ENCODE measurements around the gene PTGES3L. TPM values are rescaled to one million over a fixed set of nuclear protein-coding genes. Genes with fewer than 3 reads are reported as not detected.
"Not testable (repeated sequence)": the region's sequence is repeated elsewhere in the genome, so short reads cannot be mapped to it uniquely, and the experiment has no call there.

Gene PTGES3L
- total and polyA plus RNA-seq, 2 donors (not counting 1 experiment from before 2014, with no cell fraction given): 0.17 to 1.7 TPM

GRCh38 chr17:42922294-42922693, 57.6 kb downstream of the PTGES3L start:
- H3K9ac ChIP-seq (ENCODE audit: insufficient read depth, low read length): no peak overlapping the region
- no peak overlapping the region for H3K4me3 ChIP-seq (replicated peaks in 1 of 4; ENCODE audit: control extremely low read depth in 1 of 4, insufficient read depth in 1 of 4, low read depth in 3 of 4, low read length in 4 of 4)

GRCh38 chr17:42920922-42921321, 59.0 kb downstream of the PTGES3L start:
- no peak for DNase-seq (ENCODE audit: low read depth in 2 of 2)
- Histone ChIP-seq H3K4me2 (ENCODE audit: extremely low read depth, insufficient read depth, low read length) (no peak overlapping the region), H2AFZ (ENCODE audit: low read length) (no peak overlapping the region), H3K27me3 (ENCODE audit: control insufficient read depth, insufficient read depth, low read length) (peaks cover 6% of the 10 kb centered on the region), H3K9me3 (ENCODE audit: control insufficient read depth, insufficient read depth, low read depth, low read length) (no peaks in the 10 kb centered on the region), H4K20me1 (ENCODE audit: control insufficient read depth, extremely low read depth, insufficient read depth, low read length) (no peaks in the 10 kb centered on the region), H3K4me1 (ENCODE audit: control insufficient read depth, extremely low read depth, insufficient read depth, low read length) (no peaks in the 10 kb centered on the region), H3K36me3 (ENCODE audit: control insufficient read depth, insufficient read depth, low read length) (no peaks in the 10 kb centered on the region), H3K4me3 (replicated peaks in 1 of 4; ENCODE audit: control extremely low read depth in 1 of 4, insufficient read depth in 1 of 4, low read depth in 3 of 4, low read length in 4 of 4) (no peak overlapping the region), H3K9ac (ENCODE audit: insufficient read depth, low read length) (no peak overlapping the region), H3K27ac (ENCODE audit: insufficient read depth, low read length) (no peak overlapping the region), H3K79me2 (ENCODE audit: control insufficient read depth, insufficient read depth, low read length) (no peaks in the 10 kb centered on the region)
- no peak for TF ChIP-seq EZH2 (IDR thresholded peaks at IDR 0.05; ENCODE audit: low read length, missing control alignments)
- no peak for TF ChIP-seq CTCF (conservative IDR thresholded peaks at IDR 0.05 in 1 of 2, IDR thresholded peaks at IDR 0.05 in 1 of 2; ENCODE audit: low read depth in 1 of 2, low read length in 2 of 2)

More at GRCh38 chr17:42922294-42922693, 57.6 kb downstream of the PTGES3L start:
- no peaks in the 10 kb centered on the region for H3K79me2 ChIP-seq (ENCODE audit: control insufficient read depth, insufficient read depth, low read length)
- peaks cover 6% of the 10 kb centered on the region for H3K27me3 ChIP-seq (ENCODE audit: control insufficient read depth, insufficient read depth, low read length)
- no peaks in the 10 kb centered on the region for H3K4me1 ChIP-seq (ENCODE audit: control insufficient read depth, extremely low read depth, insufficient read depth, low read length)
- H4K20me1 ChIP-seq (ENCODE audit: control insufficient read depth, extremely low read depth, insufficient read depth, low read length): no peaks in the 10 kb centered on the region
- peak in 1 of 2 donors; percentile 23 for DNase-seq (ENCODE audit: low read depth in 2 of 2)
- no peak overlapping the region for H3K27ac ChIP-seq (ENCODE audit: insufficient read depth, low read length)
- no peak for TF ChIP-seq CTCF (conservative IDR thresholded peaks at IDR 0.05 in 1 of 2, IDR thresholded peaks at IDR 0.05 in 1 of 2; ENCODE audit: low read depth in 1 of 2, low read length in 2 of 2)
- TF ChIP-seq EZH2 (IDR thresholded peaks at IDR 0.05; ENCODE audit: low read length, missing control alignments): no peak
- H3K4me2 ChIP-seq (ENCODE audit: extremely low read depth, insufficient read depth, low read length): no peak overlapping the region
- H3K36me3 ChIP-seq (ENCODE audit: control insufficient read depth, insufficient read depth, low read length): no peaks in the 10 kb centered on the region
- no peaks in the 10 kb centered on the region for H3K9me3 ChIP-seq (ENCODE audit: control insufficient read depth, insufficient read depth, low read depth, low read length)
- H2AFZ ChIP-seq (ENCODE audit: low read length): no peak overlapping the region

GRCh38 chr17:42920106-42920900, 59.6 kb downstream of the PTGES3L start:
- no peaks in the 10 kb centered on the region for H4K20me1 ChIP-seq (ENCODE audit: control insufficient read depth, extremely low read depth, insufficient read depth, low read length)
- no peak for TF ChIP-seq CTCF (conservative IDR thresholded peaks at IDR 0.05 in 1 of 2, IDR thresholded peaks at IDR 0.05 in 1 of 2; ENCODE audit: low read depth in 1 of 2, low read length in 2 of 2)
- TF ChIP-seq EZH2 (IDR thresholded peaks at IDR 0.05; ENCODE audit: low read length, missing control alignments): no peak
- no peak overlapping the region for H3K4me2 ChIP-seq (ENCODE audit: extremely low read depth, insufficient read depth, low read length)
- no peak overlapping the region for H3K9ac ChIP-seq (ENCODE audit: insufficient read depth, low read length)
- H3K9me3 ChIP-seq (ENCODE audit: control insufficient read depth, insufficient read depth, low read depth, low read length): no peaks in the 10 kb centered on the region
- no peak for DNase-seq (ENCODE audit: low read depth in 2 of 2)
- H3K4me3 ChIP-seq (replicated peaks in 1 of 4; ENCODE audit: control extremely low read depth in 1 of 4, insufficient read depth in 1 of 4, low read depth in 3 of 4, low read length in 4 of 4): no peak overlapping the region
- no peaks in the 10 kb centered on the region for H3K79me2 ChIP-seq (ENCODE audit: control insufficient read depth, insufficient read depth, low read length)
- no peaks in the 10 kb centered on the region for H3K4me1 ChIP-seq (ENCODE audit: control insufficient read depth, extremely low read depth, insufficient read depth, low read length)
- peaks cover 6% of the 10 kb centered on the region for H3K27me3 ChIP-seq (ENCODE audit: control insufficient read depth, insufficient read depth, low read length)
- H3K27ac ChIP-seq (ENCODE audit: insufficient read depth, low read length): no peak overlapping the region
- no peaks in the 10 kb centered on the region for H3K36me3 ChIP-seq (ENCODE audit: control insufficient read depth, insufficient read depth, low read length)
- no peak overlapping the region for H2AFZ ChIP-seq (ENCODE audit: low read length)

GRCh38 chr17:42919522-42920077, 60.3 kb downstream of the PTGES3L start:
- H3K9me3 ChIP-seq (ENCODE audit: control insufficient read depth, insufficient read depth, low read depth, low read length); H2AFZ ChIP-seq (ENCODE audit: low read length); H3K4me2 ChIP-seq (ENCODE audit: extremely low read depth, insufficient read depth, low read length); H3K79me2 ChIP-seq (ENCODE audit: control insufficient read depth, insufficient read depth, low read length); H4K20me1 ChIP-seq (ENCODE audit: control insufficient read depth, extremely low read depth, insufficient read depth, low read length); H3K4me1 ChIP-seq (ENCODE audit: control insufficient read depth, extremely low read depth, insufficient read depth, low read length); H3K27ac ChIP-seq (ENCODE audit: insufficient read depth, low read length); H3K9ac ChIP-seq (ENCODE audit: insufficient read depth, low read length); H3K27me3 ChIP-seq (ENCODE audit: control insufficient read depth, insufficient read depth, low read length); H3K4me3 ChIP-seq (replicated peaks in 1 of 4; ENCODE audit: control extremely low read depth in 1 of 4, insufficient read depth in 1 of 4, low read depth in 3 of 4, low read length in 4 of 4); DNase-seq (ENCODE audit: low read depth in 2 of 2); H3K36me3 ChIP-seq (ENCODE audit: control insufficient read depth, insufficient read depth, low read length): not testable (repeated sequence)
